Fibroblast of the aortic adventitia (primary cell): ENCODE results near the gene DBNL. TPM values are rescaled to one million over a fixed set of nuclear protein-coding genes. Genes with fewer than 3 reads are reported as not detected.

Experiments used
- DNase-seq: peaks from one replicate; pipeline ENCODE4 v3.0.0-alpha.2; 2010; ENCODE audit warnings: low read depth
- H3K4me3 ChIP-seq: 2 replicates; pipeline ENCODE4 v1.5.1; 2011; ENCODE audit warnings: low read depth, mild to moderate bottlenecking, control low read depth, low read length, moderate library complexity
- total RNA-seq: library from RNA; depleted of rRNA; stranded (reverse); fragments of >200 nt; gene quantifications from 2 replicates; pipeline ENCODE4 v1.2.3, GENCODE V29; 2012; ENCODE audit warnings: low replicate concordance
- TF ChIP-seq, protein P1 (sequence below): IDR thresholded peaks from 2 replicates; pipeline ENCODE4 v1.5.1; 2011; ENCODE audit warnings: mild to moderate bottlenecking, low read length, control low read depth, inconsistent platforms; ENCODE audit not compliant: insufficient read depth

Gene DBNL
- total RNA-seq, 1 donor, result 110 TPM

DNA sequence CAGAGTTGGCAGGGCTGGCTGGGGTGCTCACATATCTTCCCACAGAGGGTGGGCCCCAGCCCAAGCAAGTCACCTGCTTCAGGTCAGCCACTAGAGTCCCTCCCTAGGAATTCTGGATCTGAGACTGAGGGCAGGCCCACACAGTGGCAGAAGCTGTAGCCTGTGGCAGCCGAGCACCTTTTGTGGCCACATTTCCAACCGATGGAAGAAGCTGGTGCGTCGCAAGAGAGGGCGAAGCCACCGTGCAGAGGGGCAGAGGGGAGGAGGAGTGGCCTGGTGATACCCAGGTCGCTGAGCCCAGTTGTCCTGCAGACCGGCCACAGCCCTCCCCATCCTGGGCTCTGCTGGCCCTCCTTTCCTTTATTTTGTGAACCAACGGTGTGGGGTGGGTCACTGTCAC, 32.6 kb downstream of the DBNL start:
- TF ChIP-seq, protein P1, sequence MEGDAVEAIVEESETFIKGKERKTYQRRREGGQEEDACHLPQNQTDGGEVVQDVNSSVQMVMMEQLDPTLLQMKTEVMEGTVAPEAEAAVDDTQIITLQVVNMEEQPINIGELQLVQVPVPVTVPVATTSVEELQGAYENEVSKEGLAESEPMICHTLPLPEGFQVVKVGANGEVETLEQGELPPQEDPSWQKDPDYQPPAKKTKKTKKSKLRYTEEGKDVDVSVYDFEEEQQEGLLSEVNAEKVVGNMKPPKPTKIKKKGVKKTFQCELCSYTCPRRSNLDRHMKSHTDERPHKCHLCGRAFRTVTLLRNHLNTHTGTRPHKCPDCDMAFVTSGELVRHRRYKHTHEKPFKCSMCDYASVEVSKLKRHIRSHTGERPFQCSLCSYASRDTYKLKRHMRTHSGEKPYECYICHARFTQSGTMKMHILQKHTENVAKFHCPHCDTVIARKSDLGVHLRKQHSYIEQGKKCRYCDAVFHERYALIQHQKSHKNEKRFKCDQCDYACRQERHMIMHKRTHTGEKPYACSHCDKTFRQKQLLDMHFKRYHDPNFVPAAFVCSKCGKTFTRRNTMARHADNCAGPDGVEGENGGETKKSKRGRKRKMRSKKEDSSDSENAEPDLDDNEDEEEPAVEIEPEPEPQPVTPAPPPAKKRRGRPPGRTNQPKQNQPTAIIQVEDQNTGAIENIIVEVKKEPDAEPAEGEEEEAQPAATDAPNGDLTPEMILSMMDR, result no peak
- no peak for DNase-seq
- H3K4me3 ChIP-seq, result no peak overlapping the region

DNA sequence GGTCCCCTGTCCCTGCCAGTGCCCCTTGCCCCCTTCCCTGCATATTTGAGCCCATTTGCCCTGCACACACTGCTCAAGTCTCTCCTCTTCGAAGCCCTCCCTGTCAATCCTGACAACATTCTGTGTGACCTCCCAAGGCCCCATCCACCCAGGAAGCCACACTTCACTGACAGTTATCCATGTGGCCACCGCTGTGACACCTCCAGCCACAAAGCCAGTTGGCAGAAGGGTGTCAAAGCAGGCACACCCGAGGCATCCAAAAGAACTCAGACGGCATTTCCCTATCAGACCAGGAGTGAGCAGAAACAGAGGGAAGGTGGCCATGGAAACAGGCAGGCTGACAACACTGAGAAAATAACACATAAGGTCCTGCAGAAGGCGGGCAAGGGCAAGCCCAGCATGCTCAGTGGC, 33.2 kb downstream of the DBNL start:
- no peak for DNase-seq
- TF ChIP-seq, protein P1, result no peak
- no peak overlapping the region for H3K4me3 ChIP-seq

DNA sequence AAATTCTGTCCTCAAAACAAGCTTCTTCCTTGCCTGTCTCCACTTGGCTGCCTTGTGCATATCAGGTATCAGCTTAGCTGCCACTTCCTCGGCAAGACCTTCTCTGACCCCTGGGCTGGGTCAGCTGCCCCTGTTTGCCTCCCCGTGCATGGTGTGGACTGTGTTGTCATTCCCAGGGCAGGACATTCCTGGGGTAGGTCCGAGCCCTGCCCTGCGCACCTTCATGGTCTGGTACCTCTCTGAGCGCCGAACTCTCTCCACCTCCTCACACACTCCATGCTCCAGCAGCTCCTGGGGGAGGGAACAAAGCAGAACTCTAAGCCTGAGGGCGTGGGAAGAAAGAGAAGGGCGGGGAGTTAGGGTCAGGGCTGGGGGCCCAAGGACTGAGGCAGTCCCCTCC, 34.0 kb downstream of the DBNL start:
- DNase-seq, result no peak
- TF ChIP-seq, protein P1, result no peak

GRCh38 chr7:44079331-44080021, 35.0 kb downstream of the DBNL start:
- TF ChIP-seq, protein P1, result no peak
- DNase-seq, result no peak
- no peak overlapping the region for H3K4me3 ChIP-seq

More for the DNA sequence above, 34.0 kb downstream of the DBNL start:
- no peak overlapping the region for H3K4me3 ChIP-seq

DNA sequence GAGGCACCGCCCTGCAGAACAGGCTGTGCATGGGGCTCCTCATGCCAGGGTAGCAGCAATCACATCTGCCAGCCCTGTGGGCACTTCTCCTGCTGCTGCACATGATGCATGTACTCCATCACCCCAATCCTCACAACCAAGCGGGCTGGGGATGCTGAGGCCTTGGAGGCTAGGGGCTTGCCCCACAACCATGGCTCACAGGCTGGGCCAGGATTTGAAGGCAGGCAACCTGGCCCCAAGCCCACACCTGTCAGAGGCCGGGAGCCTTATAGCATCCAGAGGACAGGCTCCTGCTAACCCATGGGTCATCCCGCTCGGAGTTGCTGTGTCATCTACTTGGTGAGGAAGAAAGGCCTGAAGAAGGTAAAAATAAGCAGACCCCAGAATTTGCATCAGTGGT, 35.6 kb downstream of the DBNL start:
- H3K4me3 ChIP-seq, result no peak overlapping the region
- TF ChIP-seq, protein P1, result no peak
- DNase-seq, result no peak

DNA sequence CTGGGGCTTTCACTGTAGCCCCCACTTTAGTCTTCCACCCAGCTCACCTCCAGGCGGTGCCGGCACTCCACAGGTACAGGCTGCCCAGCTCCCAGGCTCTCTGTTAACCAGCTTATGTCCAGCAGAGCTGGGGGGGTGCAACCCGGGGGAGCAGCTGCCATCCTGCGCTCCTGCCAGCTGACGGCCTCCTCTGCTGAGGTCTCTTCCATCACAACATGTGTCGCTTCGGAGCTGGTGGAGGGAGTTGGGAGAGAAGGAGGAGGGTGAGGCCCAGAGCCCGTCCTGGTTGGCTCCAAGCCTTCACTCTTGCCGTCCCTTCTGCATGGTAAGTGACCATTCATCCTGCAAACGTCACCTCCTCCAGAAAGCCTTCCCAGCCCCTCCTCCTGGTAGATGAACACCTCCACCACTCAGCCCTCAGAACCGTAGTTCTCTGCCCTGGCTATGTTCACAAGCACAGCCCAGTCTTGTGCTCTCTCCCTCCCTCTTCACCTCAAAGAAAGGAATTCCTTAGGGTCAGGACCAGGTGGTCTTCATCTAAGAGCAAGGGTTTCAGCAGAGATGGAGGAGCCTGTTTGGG, 36.3 kb downstream of the DBNL start:
- TF ChIP-seq, protein P1, result no peak
- DNase-seq, result no peak
- peak overlapping the region; percentile 85 for H3K4me3 ChIP-seq

- H3K4me3 ChIP-seq, result peak overlapping the region; percentile 85
- TF ChIP-seq, protein P1, result no peak
These were observed 36.8 kb downstream of the DBNL start for GRCh38 chr7:44081266-44081748.

More at GRCh38 chr7:44081266-44081748, 36.8 kb downstream of the DBNL start:
- DNase-seq, result no peak
